Measurements from ENCODE around the gene KANSL1.
"Not testable (repeated sequence)": the region's sequence is repeated elsewhere in the genome, so short reads cannot be mapped to it uniquely, and the experiment has no call there.

The KANSL1 gene

GRCh38 chr17:46108550-46109110, 84.6 kb downstream of the KANSL1 start:
- no peak for TF ChIP-seq ZNF274 (IDR thresholded peaks at IDR 0.05; ENCODE audit: low read depth, low read length)
- H3K4me3 ChIP-seq (ENCODE audit: low read length) = no peak overlapping the region

GRCh38 chr17:46108120-46108519, 85.1 kb downstream of the KANSL1 start:
- H3K4me3 ChIP-seq (ENCODE audit: low read length) = no peak overlapping the region
- TF ChIP-seq ZNF274 (IDR thresholded peaks at IDR 0.05; ENCODE audit: low read depth, low read length) = no peak

- TF ChIP-seq ZNF274 (IDR thresholded peaks at IDR 0.05; ENCODE audit: low read depth, low read length) = no peak
- H3K4me3 ChIP-seq (ENCODE audit: low read length) = no peak overlapping the region
Observed at GRCh38 chr17:46106966-46107644, 86.1 kb downstream of the KANSL1 start.

- H3K4me3 ChIP-seq (ENCODE audit: low read length) = not testable (repeated sequence)
Observed at GRCh38 chr17:46102806-46103205, 90.4 kb downstream of the KANSL1 start.

GRCh38 chr17:46101785-46102617, 91.2 kb downstream of the KANSL1 start:
- H3K4me3 ChIP-seq (ENCODE audit: low read length) = not testable (repeated sequence)

GRCh38 chr17:46100590-46100989, 92.6 kb downstream of the KANSL1 start:
- H3K4me3 ChIP-seq (ENCODE audit: low read length) = no peak overlapping the region
- no peak for TF ChIP-seq ZNF274 (IDR thresholded peaks at IDR 0.05; ENCODE audit: low read depth, low read length)

GRCh38 chr17:46099865-46100264, 93.4 kb downstream of the KANSL1 start:
- no peak for TF ChIP-seq ZNF274 (IDR thresholded peaks at IDR 0.05; ENCODE audit: low read depth, low read length)
- H3K4me3 ChIP-seq (ENCODE audit: low read length) = no peak overlapping the region

- no peak for TF ChIP-seq ZNF274 (IDR thresholded peaks at IDR 0.05; ENCODE audit: low read depth, low read length)
- H3K4me3 ChIP-seq (ENCODE audit: low read length) = no peak overlapping the region
Observed at GRCh38 chr17:46097497-46097896, 95.7 kb downstream of the KANSL1 start.

GRCh38 chr17:46092991-46093390, 100.2 kb downstream of the KANSL1 start:
- TF ChIP-seq ZNF274 (IDR thresholded peaks at IDR 0.05; ENCODE audit: low read depth, low read length) = no peak
- no peak overlapping the region for H3K4me3 ChIP-seq (ENCODE audit: low read length)

GRCh38 chr17:46090871-46091270, 102.4 kb downstream of the KANSL1 start:
- TF ChIP-seq ZNF274 (IDR thresholded peaks at IDR 0.05; ENCODE audit: low read depth, low read length) = no peak
- H3K4me3 ChIP-seq (ENCODE audit: low read length) = no peak overlapping the region

- TF ChIP-seq ZNF274 (IDR thresholded peaks at IDR 0.05; ENCODE audit: low read depth, low read length) = no peak
- no peak overlapping the region for H3K4me3 ChIP-seq (ENCODE audit: low read length)
Observed at GRCh38 chr17:46089389-46089965, 103.8 kb downstream of the KANSL1 start.

- no peak for TF ChIP-seq ZNF274 (IDR thresholded peaks at IDR 0.05; ENCODE audit: low read depth, low read length)
- no peak overlapping the region for H3K4me3 ChIP-seq (ENCODE audit: low read length)
Observed at GRCh38 chr17:46088595-46088994, 104.6 kb downstream of the KANSL1 start.

GRCh38 chr17:46087871-46088270, 105.4 kb downstream of the KANSL1 start:
- not testable (repeated sequence) for H3K4me3 ChIP-seq (ENCODE audit: low read length)

- H3K4me3 ChIP-seq (ENCODE audit: low read length) = no peak overlapping the region
- TF ChIP-seq ZNF274 (IDR thresholded peaks at IDR 0.05; ENCODE audit: low read depth, low read length) = no peak
Observed at GRCh38 chr17:46086821-46087220, 106.4 kb downstream of the KANSL1 start.

GRCh38 chr17:46085522-46085921, 107.7 kb downstream of the KANSL1 start:
- H3K4me3 ChIP-seq (ENCODE audit: low read length) = no peak overlapping the region
- no peak for TF ChIP-seq ZNF274 (IDR thresholded peaks at IDR 0.05; ENCODE audit: low read depth, low read length)

Data from GM08714 (cell line).